Neutrophil (primary cell): ENCODE measurements around the gene NCOA3.

Experiments used
- H3K27ac ChIP-seq: fragments of 200-600 bp; sonication (generic); 2 replicates; pipeline ENCODE4 v1.5.1; 2016; ENCODE audit warnings: mild to moderate bottlenecking, moderate library complexity
- H3K27me3 ChIP-seq: fragments of 200-600 bp; sonication (generic); 2 replicates; pipeline ENCODE4 v1.6.0; 2016; ENCODE audit warnings: mild to moderate bottlenecking
- H3K36me3 ChIP-seq: fragments of 200-600 bp; sonication (generic); 2 replicates; pipeline ENCODE4 v1.5.1; 2017
- H3K4me1 ChIP-seq, 2 experiments: fragments of 200-600 bp in 1 of 2; sonication (generic) in 1 of 2; 1 replicate in 1 of 2; 2 replicates in 1 of 2; pipeline versions ENCODE4 v1.5.1 to v1.6.1; 2013 to 2016; ENCODE audit warnings: low read depth in 1 of 2, low read length in 1 of 2, mild to moderate bottlenecking in 1 of 2, moderate library complexity in 1 of 2; ENCODE audit not compliant: control insufficient read depth in 1 of 2, insufficient read depth in 1 of 2
- H3K4me3 ChIP-seq, 2 experiments: fragments of 200-600 bp in 1 of 2; sonication (generic) in 1 of 2; 1 replicate in 1 of 2; 2 replicates in 1 of 2; pipeline ENCODE4 v1.5.1; 2013 to 2016; ENCODE audit warnings: low read depth in 1 of 2, low read length in 1 of 2, mild to moderate bottlenecking in 1 of 2, moderate library complexity in 1 of 2
- H3K9me3 ChIP-seq: fragments of 200-600 bp; sonication (generic); 2 replicates; pipeline ENCODE4 v1.5.1; 2016
- CTCF ChIP-seq: fragments of 200-600 bp; sonication (generic); IDR thresholded peaks from 2 replicates; pipeline ENCODE4 v1.5.1; 2016; ENCODE audit warnings: antibody characterized with exemption

NCOA3 gene

GRCh38 chr20:47642624-47643023 is 140.9 kb downstream of the NCOA3 start:
- Histone ChIP-seq H3K4me1 (no peaks in the 10 kb centered on the region), H3K4me3 (no peak overlapping the region), H3K9me3 (no peaks in the 10 kb centered on the region), H3K27me3 (no peaks in the 10 kb centered on the region), H3K36me3 (peaks cover 92% of the 10 kb centered on the region), H3K27ac (no peak overlapping the region)
- no peak for TF ChIP-seq CTCF

GRCh38 chr20:47645632-47646031 is 143.9 kb downstream of the NCOA3 start:
- no peaks in the 10 kb centered on the region for H3K27me3 ChIP-seq
- no peaks in the 10 kb centered on the region for H3K9me3 ChIP-seq
- H3K4me1 ChIP-seq: no peaks in the 10 kb centered on the region
- H3K27ac ChIP-seq: no peak overlapping the region
- H3K36me3 ChIP-seq: peaks cover 91% of the 10 kb centered on the region
- no peak for TF ChIP-seq CTCF
- no peak overlapping the region for H3K4me3 ChIP-seq

- H3K4me1 ChIP-seq: no peaks in the 10 kb centered on the region
- no peaks in the 10 kb centered on the region for H3K9me3 ChIP-seq
- no peak for TF ChIP-seq CTCF
- no peak overlapping the region for H3K4me3 ChIP-seq
- H3K27ac ChIP-seq: no peak overlapping the region
- H3K27me3 ChIP-seq: no peaks in the 10 kb centered on the region
- H3K36me3 ChIP-seq: peaks cover 95% of the 10 kb centered on the region
These were observed 146.3 kb downstream of the NCOA3 start for GRCh38 chr20:47647994-47648393.

- H3K4me1 ChIP-seq: no peaks in the 10 kb centered on the region
- no peaks in the 10 kb centered on the region for H3K9me3 ChIP-seq
- H3K27me3 ChIP-seq: no peaks in the 10 kb centered on the region
- H3K36me3 ChIP-seq: peaks cover 95% of the 10 kb centered on the region
- no peak overlapping the region for H3K4me3 ChIP-seq
- no peak overlapping the region for H3K27ac ChIP-seq
- TF ChIP-seq CTCF: no peak
These were observed 147.3 kb downstream of the NCOA3 start for GRCh38 chr20:47648943-47649342.

- Histone ChIP-seq H3K27ac (no peak overlapping the region), H3K36me3 (peaks cover 92% of the 10 kb centered on the region)
- TF ChIP-seq CTCF: no peak
These were observed 150.6 kb downstream of the NCOA3 start for GRCh38 chr20:47652301-47652700.

GRCh38 chr20:47652794-47653193 is 151.1 kb downstream of the NCOA3 start:
- Histone ChIP-seq H3K4me3 (no peak overlapping the region), H3K4me1 (no peaks in the 10 kb centered on the region), H3K27ac (no peak overlapping the region), H3K9me3 (no peaks in the 10 kb centered on the region), H3K27me3 (no peaks in the 10 kb centered on the region), H3K36me3 (peaks cover 95% of the 10 kb centered on the region)
- TF ChIP-seq CTCF: no peak

More at GRCh38 chr20:47652301-47652700, 150.6 kb downstream of the NCOA3 start:
- Histone ChIP-seq H3K4me3 (no peak overlapping the region), H3K27me3 (no peaks in the 10 kb centered on the region), H3K9me3 (no peaks in the 10 kb centered on the region), H3K4me1 (no peaks in the 10 kb centered on the region)
